GM19238 (cell line): ENCODE measurements around the gene ADCY4.
A peak's percentile ranks its signal among the peaks of the same experiment; 100 is the strongest.
"Not testable (repeated sequence)": the region's sequence is repeated elsewhere in the genome, so short reads cannot be mapped to it uniquely, and the experiment has no call there.

Experiments used
- DNase-seq: peaks from one replicate; pipeline ENCODE4 v3.0.0; 2011; ENCODE audit warnings: low spot score; ENCODE audit not compliant: insufficient read length

The ADCY4 gene

GRCh38 chr14:24366721-24367513 lies 32.0 kb upstream of the ADCY4 start:
- peak; percentile 66 for DNase-seq

GRCh38 chr14:24366413-24366720 lies 31.5 kb upstream of the ADCY4 start:
- DNase-seq: no peak

- DNase-seq: peak; percentile 63
Observed at GRCh38 chr14:24365600-24366412, 30.9 kb upstream of the ADCY4 start.

- no peak for DNase-seq
Observed at GRCh38 chr14:24364841-24365240, 30.0 kb upstream of the ADCY4 start.

- DNase-seq: no peak
Observed at GRCh38 chr14:24363401-24363800, 28.5 kb upstream of the ADCY4 start.

- no peak for DNase-seq
Observed at GRCh38 chr14:24362241-24362960, 27.5 kb upstream of the ADCY4 start.

- DNase-seq: no peak
Observed at GRCh38 chr14:24361326-24361725, 26.5 kb upstream of the ADCY4 start.

GRCh38 chr14:24360281-24360680 lies 25.4 kb upstream of the ADCY4 start:
- no peak for DNase-seq

- no peak for DNase-seq
Observed at GRCh38 chr14:24356208-24356607, 21.3 kb upstream of the ADCY4 start.

- DNase-seq: no peak
Observed at GRCh38 chr14:24355009-24355408, 20.1 kb upstream of the ADCY4 start.

GRCh38 chr14:24354482-24354825 lies 19.6 kb upstream of the ADCY4 start:
- DNase-seq: not testable (repeated sequence)

GRCh38 chr14:24353559-24354481 lies 18.9 kb upstream of the ADCY4 start:
- DNase-seq: no peak

GRCh38 chr14:24351517-24351916 lies 16.6 kb upstream of the ADCY4 start:
- no peak for DNase-seq

GRCh38 chr14:24349742-24350141 lies 14.9 kb upstream of the ADCY4 start:
- no peak for DNase-seq

- DNase-seq: no peak
Observed at GRCh38 chr14:24348186-24348585, 13.3 kb upstream of the ADCY4 start.

- DNase-seq: no peak
Observed at GRCh38 chr14:24347134-24347533, 12.3 kb upstream of the ADCY4 start.

- no peak for DNase-seq
Observed at GRCh38 chr14:24343795-24344660, 9.2 kb upstream of the ADCY4 start.

GRCh38 chr14:24342889-24343288 lies 8.0 kb upstream of the ADCY4 start:
- no peak for DNase-seq

GRCh38 chr14:24340606-24341005 lies 5.7 kb upstream of the ADCY4 start:
- DNase-seq: no peak
